ENCODE measurements around the gene SIN3A. TPM values are rescaled to one million over a fixed set of nuclear protein-coding genes. Genes with fewer than 3 reads are reported as not detected.
"Not testable (repeated sequence)": the region's sequence is repeated elsewhere in the genome, so short reads cannot be mapped to it uniquely, and the experiment has no call there.

Gene SIN3A
- polyA plus RNA-seq, 4 donors = 51.8 to 62.9 (median 58.7) TPM

DNA sequence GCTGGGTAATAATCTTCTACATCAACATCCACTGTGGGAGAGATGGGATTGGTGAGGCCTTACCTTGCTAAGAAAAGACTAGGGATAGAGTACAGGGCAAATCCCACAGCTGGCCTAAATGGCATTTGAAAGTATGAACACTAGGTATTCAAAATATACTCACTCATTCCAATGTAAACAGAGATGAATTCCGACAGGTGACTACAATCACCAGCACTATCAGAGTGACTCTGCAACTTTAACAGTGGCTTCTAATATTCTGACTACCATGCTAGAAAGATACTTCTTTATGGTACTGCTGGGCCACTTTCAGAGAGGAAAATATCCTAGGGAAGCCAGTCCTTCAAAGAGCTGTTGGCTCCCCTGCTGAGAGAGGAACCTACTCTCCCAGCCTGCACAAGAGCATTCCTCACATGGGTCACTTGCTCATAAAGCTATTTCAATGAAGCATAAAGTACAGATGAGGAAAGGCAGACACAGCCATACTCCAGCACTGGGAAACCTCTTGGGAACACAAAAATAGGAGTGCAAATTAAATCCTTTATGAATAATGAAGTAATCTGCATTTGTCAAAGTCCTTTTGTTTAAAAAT is 61.6 kb downstream of the SIN3A start:
- no peak for DNase-seq (ENCODE audit: low read depth in 4 of 4, low spot score in 3 of 4)

DNA sequence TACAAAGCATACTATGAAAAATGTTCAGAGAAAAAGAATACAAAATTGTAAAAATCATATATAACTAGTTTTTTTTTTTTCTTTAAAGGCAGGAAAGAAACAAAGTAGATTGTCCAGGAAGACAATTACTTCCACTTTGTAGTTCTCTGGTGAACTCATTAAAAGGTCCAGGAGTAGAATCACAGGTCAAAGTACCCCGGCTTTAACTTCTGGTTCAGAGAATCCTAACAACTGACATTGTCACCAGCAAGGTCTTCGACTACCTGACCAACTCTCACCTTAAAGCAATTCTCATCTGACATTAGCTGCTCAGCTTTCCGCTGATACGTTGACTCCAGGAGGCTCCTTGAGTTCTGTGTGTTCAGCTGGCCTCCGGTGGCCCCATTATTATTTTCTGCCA is 67.5 kb downstream of the SIN3A start:
- DNase-seq (ENCODE audit: low read depth in 4 of 4, low spot score in 3 of 4) = not testable (repeated sequence)

DNA sequence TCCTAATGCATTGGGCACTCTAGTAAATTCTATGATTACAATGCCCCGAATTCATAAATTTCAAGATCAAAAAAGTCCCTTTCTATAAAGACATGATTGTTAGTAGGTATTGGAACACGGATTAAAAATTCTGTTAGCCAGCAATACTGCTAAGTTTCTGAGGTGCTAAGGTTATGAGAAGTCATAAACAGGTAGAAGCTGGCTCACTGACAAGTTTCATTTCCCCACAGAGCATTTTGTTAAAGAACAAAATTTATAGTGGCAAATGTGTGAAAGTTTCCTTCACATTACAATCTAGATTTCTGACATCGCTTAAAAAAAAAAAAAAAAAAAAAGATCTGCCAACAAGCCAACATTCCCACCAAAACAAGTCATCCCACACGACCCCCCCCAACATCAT is 70.7 kb downstream of the SIN3A start:
- no peak for DNase-seq (ENCODE audit: low read depth in 4 of 4, low spot score in 3 of 4)

DNA sequence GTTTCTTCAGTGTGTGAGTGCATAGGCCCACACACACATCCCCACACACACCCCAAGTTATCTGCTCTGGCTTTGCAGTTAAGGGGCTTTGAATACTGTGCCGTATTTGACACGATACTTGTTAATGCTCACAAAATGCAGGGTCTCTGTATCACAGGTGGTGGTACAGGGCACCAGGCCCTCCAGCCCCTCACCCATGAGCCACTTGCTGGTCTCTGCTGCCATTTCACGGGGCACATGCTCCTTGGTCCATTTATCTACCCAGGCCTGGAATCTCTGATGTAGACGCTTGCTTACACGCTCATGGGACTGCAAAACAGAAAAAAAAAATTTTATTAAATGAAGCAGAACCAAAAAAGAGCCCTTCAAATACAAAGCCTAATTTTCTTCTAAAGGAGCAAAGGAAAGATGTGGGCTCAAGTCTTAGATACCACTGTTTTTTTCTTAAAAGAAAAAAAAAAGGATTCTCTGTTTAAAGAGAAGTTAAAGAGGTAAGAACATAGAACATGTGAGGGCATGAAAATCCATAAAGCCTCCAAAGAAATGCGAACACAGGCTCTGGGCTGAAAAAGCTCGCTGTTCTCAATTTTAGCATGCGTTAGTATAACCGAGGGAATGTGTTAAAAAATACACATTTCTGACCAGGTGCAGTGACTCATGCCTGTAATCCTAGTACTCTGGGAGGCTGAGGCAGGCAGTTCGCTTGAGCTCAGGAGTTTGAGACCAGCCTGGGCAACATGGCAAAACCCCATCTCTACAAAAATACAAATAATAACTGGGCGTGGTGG is 79.4 kb downstream of the SIN3A start:
- no peak for DNase-seq (ENCODE audit: low read depth in 4 of 4, low spot score in 3 of 4)

DNA sequence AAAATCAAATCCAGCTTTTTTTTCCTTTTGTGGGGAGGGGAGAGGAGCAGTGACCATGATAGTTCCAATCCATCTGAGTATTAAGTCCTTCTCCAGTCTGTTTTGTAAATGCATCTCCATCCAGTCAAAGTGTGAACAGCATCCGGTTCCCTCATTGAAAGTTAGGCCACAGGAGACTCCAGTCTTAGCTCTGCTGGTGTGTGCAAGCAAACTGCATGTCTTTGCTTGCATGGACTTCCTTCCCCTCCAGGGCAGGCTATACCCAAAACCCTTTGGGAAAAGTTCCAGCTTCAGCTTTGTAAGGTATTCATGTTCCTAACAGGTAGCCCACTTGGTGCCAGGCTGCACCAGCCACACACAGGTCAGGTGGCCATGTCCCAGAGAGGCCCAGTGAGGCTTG is 80.0 kb downstream of the SIN3A start:
- no peak for DNase-seq (ENCODE audit: low read depth in 4 of 4, low spot score in 3 of 4)

DNA sequence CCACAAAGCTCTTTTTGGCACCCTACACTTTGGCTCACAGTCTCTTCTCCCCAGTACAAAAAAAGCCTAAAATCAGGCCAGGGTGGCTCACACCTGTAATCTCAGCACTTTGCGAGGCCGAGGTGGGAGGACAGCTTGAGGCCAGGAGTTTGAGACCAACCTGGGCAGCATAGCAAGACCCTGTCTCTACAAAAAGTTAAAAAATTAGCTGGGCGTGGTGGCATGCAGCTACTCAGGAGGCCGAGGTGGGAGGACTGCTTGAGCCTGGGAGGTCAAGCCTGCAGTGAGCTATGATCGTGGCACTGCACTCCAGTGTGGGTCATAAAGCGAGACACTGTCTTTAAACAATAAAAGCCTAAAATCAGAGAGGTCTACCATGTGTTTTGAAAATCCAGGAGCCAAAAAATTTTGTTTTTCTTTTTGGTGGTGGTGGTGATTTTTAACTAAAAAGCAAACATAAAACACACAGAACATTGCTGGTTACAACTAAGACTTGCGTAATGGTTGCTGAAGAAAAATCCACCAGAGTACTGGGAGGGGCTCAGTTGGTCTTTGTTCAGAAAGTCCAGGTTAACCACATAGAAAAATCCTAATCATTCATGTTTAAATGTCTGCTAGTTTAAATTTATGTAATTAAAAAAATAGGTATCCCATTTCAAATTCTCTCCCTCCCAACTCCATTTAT is 81.5 kb downstream of the SIN3A start:
- no peak for DNase-seq (ENCODE audit: low read depth in 4 of 4, low spot score in 3 of 4)

DNA sequence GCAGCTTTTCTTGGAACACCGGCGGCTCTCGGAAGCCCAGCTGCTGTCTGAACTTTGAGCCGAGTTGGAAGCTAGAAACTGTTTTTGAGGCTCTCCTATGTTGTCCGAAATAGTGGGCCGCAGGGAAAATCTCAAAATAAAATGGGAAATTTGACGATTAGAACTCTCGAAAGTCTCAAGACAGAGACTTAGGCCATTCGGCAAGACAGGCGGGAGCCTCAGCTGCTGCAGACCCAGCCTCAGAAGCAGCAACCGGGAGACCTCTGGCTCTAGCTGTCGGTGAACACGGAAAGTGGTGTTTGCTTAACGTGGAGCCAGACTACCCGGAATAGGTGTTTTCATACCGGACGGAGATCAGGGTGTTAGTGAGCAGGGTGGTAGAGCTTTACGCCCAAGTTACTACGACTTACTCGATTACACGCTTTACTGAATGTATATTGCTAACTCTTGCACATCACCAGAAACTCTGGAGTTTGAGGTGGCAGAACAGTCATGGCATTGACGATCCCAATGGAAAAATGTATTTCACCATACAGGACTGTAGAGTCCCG is 82.7 kb downstream of the SIN3A start:
- DNase-seq (ENCODE audit: low read depth in 4 of 4, low spot score in 3 of 4) = no peak

DNA sequence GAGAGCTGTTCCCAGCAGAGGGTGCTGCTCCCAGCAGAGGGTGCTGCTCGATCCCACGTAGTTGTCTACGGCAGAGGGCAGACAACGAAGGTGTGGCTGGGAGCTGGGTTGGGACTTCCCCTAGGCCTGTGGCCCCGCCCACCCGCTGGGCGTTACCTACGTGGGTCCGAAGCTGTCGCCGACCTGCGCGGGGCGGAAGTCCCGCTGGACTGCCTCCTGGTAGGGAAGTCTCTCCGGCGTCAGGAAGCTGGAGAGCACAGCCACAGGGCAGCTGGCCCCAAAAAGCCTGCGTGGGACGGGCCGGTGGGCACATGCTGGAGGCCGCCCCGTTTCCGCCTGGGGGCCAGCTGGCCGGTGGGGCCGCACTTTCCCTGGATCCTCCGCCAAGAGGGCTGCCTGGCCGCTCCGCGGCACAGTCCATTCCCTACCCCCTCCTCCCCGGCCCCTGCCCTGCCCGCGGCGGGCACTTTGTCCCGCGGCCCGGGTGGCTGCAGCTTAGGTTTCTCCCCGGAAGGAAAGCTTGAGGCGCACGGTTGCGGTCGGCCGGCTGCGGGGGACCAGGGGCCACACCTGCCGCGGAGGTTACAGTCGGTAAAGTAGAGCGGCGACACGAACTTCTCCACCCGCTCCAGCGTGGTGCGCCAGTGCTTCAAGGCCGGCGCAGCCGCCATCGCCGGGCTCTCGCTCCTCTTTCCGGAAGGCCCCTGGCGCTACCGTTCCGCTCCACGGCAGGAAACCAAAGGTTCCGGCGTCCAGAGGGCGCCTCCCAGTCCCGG is 83.4 kb downstream of the SIN3A start, which contains the start of gene MAN2C1:
TSS of gene MAN2C1 (minus strand) at position 695 of the 776 bp plus-strand sequence. CDS start at position 671, 24 bp downstream.
- DNase-seq (ENCODE audit: low read depth in 4 of 4, low spot score in 3 of 4) = peak; percentile 84 to 92 (median 90)

DNA sequence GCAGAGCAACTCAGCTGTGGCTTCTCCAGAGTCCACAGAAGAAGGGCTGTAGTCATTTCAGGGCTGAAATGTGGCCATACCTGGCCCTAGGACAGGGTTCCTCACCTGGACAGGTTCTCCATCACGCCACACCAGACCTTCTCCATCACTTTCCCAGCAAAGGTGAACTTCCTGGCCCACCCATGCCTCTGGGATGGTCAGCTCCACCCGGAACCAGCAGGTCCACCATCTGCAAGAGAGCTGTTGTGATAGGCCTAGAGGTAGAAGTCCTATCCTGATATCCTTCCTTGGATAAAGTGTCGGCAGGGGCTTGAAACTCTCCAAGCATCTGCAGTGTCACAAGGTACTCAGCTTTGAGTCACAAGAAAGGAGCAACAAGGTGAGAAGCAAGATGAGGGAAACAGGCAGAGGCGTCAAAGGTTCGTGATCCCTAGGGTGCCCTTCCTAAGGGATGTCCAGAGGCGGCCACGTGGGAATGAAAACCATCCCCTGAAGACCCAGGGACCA is 84.0 kb downstream of the SIN3A start:
- DNase-seq (ENCODE audit: low read depth in 4 of 4, low spot score in 3 of 4) = no peak

DNA sequence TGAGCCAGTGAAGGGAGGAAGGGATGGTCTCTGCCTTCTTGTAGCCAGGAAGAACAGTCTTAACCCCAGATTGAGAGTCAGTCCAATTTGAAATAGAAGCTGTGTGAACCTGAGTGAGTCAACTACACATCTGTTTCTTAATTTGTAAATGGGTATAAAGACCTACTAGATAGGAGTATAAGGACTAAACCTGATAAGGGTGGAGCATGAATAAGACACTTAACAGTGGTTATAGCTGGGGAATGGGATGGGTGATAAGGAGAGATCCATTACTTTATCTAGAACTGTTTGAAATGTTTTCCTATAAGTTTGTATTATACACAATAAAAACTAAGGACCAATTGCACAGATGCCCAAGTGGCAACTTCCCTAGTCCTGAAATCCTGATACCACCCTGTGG is 84.5 kb downstream of the SIN3A start:
- no peak for DNase-seq (ENCODE audit: low read depth in 4 of 4, low spot score in 3 of 4)

DNA sequence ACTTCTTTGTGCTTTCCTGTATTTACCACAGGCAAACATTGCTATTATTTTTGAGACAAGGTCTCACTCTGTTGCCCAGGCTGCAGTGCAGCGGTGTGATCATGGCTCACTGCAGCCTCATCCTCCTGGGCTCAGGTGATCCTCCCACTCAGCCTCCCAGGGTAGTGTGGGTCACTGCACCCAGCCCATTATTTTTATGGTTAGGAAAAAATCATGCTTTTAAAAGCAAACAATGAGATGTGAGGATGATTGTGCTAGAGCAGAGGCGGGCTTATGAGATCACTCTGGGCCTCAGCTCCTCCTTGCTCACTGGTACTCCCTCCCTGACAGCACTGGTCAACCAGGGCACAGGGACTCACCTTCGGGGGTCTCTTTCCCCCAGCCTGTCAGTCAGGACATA is 85.3 kb downstream of the SIN3A start:
- DNase-seq (ENCODE audit: low read depth in 4 of 4, low spot score in 3 of 4) = no peak

DNA sequence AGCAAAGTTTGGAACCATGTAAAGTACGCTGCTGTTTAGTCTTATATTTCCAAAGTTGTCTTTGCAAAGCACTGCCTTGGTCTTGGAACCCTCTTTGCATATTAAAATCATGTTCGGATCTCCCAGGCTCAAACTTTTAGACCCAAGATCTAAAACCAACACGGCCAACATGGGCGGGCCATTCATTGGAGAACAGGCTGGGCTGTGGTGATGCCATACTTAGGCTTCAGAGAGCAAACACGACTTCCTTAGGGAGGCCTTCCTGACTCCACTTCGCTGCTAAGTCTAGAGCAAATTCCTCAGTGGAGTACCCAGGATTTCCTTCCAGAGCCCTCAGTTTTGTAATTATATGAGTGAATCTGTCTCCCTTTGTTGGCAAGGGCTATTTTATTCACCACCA is 86.6 kb downstream of the SIN3A start:
- DNase-seq (ENCODE audit: low read depth in 4 of 4, low spot score in 3 of 4) = no peak

DNA sequence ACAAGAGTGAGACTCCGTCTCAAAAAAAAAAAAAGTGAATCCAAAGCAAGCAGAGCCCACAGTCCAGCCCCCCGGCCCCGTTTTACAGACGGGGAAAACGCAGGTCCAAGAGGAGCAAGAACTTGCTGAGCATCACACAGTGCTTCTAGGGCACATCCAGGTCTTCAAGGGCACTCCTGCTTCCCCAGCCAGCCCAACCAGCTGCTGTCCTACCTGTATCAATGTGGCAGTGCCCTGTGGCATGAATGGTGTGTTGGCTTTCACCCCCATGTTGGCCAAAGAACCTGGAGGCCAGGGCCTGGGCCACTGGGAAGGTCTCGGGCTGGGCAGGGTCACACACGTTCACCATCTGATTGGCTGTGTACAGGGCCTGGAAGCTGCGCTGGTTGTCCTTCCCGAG is 87.7 kb downstream of the SIN3A start:
- no peak for DNase-seq (ENCODE audit: low read depth in 4 of 4, low spot score in 3 of 4)

DNA sequence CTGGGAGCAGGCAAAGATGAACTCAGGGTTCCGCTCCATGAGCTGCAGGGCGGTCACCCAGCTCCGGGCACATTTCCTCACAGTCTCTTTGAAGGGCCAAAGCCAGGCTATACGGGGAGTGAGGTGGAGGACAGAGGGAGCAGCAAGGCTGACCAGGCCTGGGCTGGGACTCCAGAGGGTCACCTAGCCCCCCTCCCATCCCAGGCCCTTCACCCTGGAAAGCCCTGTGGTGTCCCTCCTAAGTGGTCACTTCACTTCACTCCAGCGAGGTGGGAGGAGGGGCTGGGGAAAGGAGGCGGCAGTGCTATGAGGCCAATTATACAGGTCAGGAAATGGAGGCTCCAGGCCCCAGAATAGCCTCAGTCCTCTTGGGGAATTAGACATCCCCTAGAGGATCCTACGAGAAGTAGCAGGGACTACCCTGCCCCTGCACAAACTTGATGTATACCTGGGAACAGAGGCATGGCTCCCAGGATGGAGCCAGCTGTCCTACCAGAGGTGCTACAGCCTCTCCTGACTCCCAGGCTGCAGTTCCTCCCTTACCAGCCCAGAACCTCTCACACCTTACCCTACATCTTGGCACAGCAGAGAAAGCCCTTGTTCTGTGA is 88.7 kb downstream of the SIN3A start:
- DNase-seq (ENCODE audit: low read depth in 4 of 4, low spot score in 3 of 4) = no peak

DNA sequence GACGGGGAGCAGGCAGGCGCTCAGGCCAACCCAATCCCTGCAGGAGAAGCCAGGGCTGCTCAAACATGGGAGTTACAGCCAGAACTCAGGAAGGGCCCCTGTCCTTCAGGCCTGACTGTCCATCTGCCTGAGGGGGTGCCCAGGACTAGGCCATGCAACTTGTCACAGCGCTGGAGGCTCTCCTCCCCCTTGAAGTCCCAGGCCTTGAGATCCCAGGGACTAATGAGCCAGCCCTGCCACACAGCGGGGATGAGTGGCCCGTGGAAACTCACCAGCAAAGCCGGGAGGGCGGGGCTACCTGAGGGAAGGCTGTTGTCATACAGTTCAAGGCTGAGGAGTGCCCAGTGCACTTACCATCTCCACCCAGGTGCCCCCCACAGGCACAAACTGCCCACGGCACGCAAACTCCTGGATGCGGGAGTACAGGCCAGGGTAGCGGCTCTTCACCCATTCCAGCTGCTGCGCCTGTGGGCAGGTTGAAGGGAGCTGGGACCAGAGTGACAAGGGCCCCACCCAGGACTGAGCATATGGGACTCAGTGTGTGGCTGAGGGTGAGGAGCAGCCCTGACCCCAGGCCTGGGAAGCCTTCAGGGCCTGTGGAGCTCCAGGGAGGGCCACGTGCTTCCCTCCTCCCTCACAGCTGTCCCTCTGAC is 89.4 kb downstream of the SIN3A start:
- no peak for DNase-seq (ENCODE audit: low read depth in 4 of 4, low spot score in 3 of 4)

DNA sequence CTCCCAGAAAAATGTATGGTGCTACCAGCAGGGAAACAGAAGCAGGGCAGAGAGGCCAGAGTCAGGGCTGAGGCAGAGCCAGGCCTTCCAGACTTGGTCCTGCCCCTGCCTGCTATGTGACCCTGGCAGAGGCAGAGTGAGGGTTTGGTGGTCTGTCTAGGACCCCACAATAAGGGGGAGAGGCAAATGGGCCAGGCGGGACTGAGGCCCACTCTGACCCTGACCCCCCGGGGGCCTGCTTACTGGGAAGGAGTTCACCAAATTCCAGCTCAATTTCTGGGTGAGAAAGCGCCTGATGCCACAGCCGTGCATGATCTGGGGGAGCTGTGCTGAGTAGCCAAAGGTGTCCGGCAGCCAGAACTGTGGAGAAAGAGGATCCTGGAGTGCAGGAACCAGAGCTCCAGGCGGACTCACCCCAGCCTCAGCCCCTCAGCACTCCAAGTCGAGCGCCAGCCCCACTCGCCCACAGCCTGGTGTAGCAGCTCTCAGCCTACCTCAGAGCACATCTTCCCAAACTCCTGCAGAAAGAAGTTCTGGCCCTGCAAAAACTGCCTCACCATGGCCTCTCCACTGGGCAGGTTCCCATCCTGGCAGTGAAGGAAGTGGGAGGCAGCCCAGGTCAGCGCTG is 90.0 kb downstream of the SIN3A start:
- DNase-seq (ENCODE audit: low read depth in 4 of 4, low spot score in 3 of 4) = no peak

DNA sequence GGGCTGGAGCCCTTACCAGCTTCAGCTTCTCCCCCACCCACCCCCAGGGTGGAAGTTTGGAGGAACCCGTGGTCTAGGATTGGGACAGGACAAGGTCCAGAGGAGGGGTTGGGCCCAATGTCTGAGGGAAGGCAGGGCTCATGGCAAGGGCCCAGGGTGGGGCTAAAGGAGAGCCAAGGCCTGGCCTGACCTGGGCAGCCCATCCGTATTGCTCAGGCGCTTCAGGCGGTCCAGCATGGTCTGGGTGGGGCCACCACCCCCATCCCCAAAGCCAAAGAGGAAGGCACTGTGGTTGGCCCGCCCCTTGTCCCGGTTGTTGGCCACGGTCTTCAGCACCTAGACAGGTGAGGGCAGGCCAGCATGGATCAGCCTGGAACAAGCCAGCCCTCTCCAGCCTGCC is 90.6 kb downstream of the SIN3A start:
- no peak for DNase-seq (ENCODE audit: low read depth in 4 of 4, low spot score in 3 of 4)

DNA sequence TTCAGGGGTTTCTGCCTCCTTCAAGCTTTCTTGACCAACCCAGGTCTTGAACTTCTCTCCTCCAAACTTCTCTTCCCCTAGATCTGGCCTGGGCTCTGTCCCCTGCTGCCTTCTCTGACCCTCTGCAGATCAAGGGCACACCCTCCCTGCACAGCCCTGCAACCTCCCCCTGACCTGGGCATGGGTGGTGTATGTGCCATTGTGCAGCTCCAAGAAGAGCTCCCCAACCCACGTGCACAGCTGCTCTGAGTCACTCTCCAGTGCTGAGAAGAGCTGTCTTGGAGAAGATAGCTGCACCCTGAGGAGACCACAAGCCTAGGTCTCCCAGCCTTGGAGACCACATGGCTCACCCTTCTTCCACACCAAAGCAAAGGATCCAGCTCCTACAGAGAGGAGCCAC is 91.1 kb downstream of the SIN3A start:
- no peak for DNase-seq (ENCODE audit: low read depth in 4 of 4, low spot score in 3 of 4)
